Posterior vena cava (tissue), 2 donors: ENCODE results near the gene PNLIPRP3. TPM values are rescaled to one million over a fixed set of nuclear protein-coding genes. Genes with fewer than 3 reads are reported as not detected.
"Not testable (repeated sequence)": the region's sequence is repeated elsewhere in the genome, so short reads cannot be mapped to it uniquely, and the experiment has no call there.

ENCODE experiments used
- DNase-seq: peaks from one replicate; pipeline ENCODE4 v3.0.0-alpha.2; 2020; ENCODE audit warnings: low spot score
- intact Hi-C, 2 donors: fragments of 100-400 bp; cut with DNase I; formaldehyde crosslinking; loops; one replicate each; pipeline versions ENCODE4 v1.14.1 to v1.14.2; 2022 to 2023
- long read RNA-seq, 2 donors: library from polyadenylated mRNA; unstranded; transcript quantifications; one replicate each; pipeline ENCODE4 v2.0.0, GENCODE V29; 2020 to 2021
- total RNA-seq, 2 donors: library from RNA; stranded (reverse); fragmentation: NEBNext Ultra II Directional; extraction: Animal tissue kit (Norgen Biotek cat#: 25700); gene quantifications; one replicate each; pipeline ENCODE4 v1.2.1, GENCODE V29; 2021
- donor health status: DM: yes; HTN: yes; CAD: no.
- donor health status: DM: yes; HTN: yes; CAD: no.

PNLIPRP3 gene
- not detected for total RNA-seq
- long read RNA-seq, donor 1 = 0 reads
- long read RNA-seq, donor 2 = 0 reads

- intact Hi-C loops = loop anchor here in 1 of 2 donors (1.0 kb wide), 1 partner anchor 13 kb away; no protein-coding TSS in a partner anchor
Observed at GRCh38 chr10:116427671-116428070, at the start of gene PNLIPRP3. PNLIPRP3 (plus strand) TSS chr10:116427847; CDS start chr10:116428013, 166 bp downstream.

GRCh38 chr10:116382290-116382689 is 45.4 kb upstream of the PNLIPRP3 start:
- intact Hi-C loops = no loop called here

More at GRCh38 chr10:116427671-116428070, at the start of gene PNLIPRP3:
- no peak for DNase-seq

GRCh38 chr10:116385311-116385710 is 42.3 kb upstream of the PNLIPRP3 start:
- no peak for DNase-seq
- intact Hi-C loops = no loop called here

More at GRCh38 chr10:116382290-116382689, 45.4 kb upstream of the PNLIPRP3 start:
- no peak for DNase-seq

GRCh38 chr10:116385994-116386809 is 41.4 kb upstream of the PNLIPRP3 start:
- DNase-seq = no peak
- intact Hi-C loops = no loop called here

GRCh38 chr10:116393246-116393831 is 34.3 kb upstream of the PNLIPRP3 start:
- intact Hi-C loops, DNase-seq: not testable (repeated sequence)

GRCh38 chr10:116395223-116395985 is 32.2 kb upstream of the PNLIPRP3 start:
- DNase-seq = no peak
- intact Hi-C loops = no loop called here

- no peak for DNase-seq
- intact Hi-C loops = no loop called here
Observed at GRCh38 chr10:116398224-116398623, 29.4 kb upstream of the PNLIPRP3 start.

- intact Hi-C loops = no loop called here
- no peak for DNase-seq
Observed at GRCh38 chr10:116402858-116403257, 24.8 kb upstream of the PNLIPRP3 start.

GRCh38 chr10:116403740-116404250 is 23.9 kb upstream of the PNLIPRP3 start:
- intact Hi-C loops = no loop called here
- no peak for DNase-seq

GRCh38 chr10:116408719-116409118 is 18.9 kb upstream of the PNLIPRP3 start:
- intact Hi-C loops = no loop called here
- DNase-seq = no peak

- intact Hi-C loops = no loop called here
- no peak for DNase-seq
Observed at GRCh38 chr10:116410351-116410750, 17.3 kb upstream of the PNLIPRP3 start.

- intact Hi-C loops = no loop called here
- no peak for DNase-seq
Observed at GRCh38 chr10:116417821-116418220, 9.8 kb upstream of the PNLIPRP3 start.

GRCh38 chr10:116418389-116418788 is 9.3 kb upstream of the PNLIPRP3 start:
- no peak for DNase-seq
- intact Hi-C loops = no loop called here

- intact Hi-C loops = loop anchor here in 1 of 2 donors (5.0 kb wide), 1 partner anchor 1010 kb away; no protein-coding TSS in a partner anchor
- no peak for DNase-seq
Observed at GRCh38 chr10:116421815-116422214, 5.8 kb upstream of the PNLIPRP3 start.

- DNase-seq = no peak
- intact Hi-C loops = no loop called here
Observed at GRCh38 chr10:116429288-116429977, 1.8 kb downstream of the PNLIPRP3 start.

- intact Hi-C loops = no loop called here
- DNase-seq = no peak
Observed at GRCh38 chr10:116430288-116430687, 2.6 kb downstream of the PNLIPRP3 start.

- DNase-seq = no peak
- intact Hi-C loops = no loop called here
Observed at GRCh38 chr10:116431598-116431997, 4.0 kb downstream of the PNLIPRP3 start.

GRCh38 chr10:116437076-116437692 is 9.5 kb downstream of the PNLIPRP3 start:
- DNase-seq = no peak
- intact Hi-C loops = no loop called here
